Measurements from ENCODE around the gene UVSSA.
"Not testable (repeated sequence)": the region's sequence is repeated elsewhere in the genome, so short reads cannot be mapped to it uniquely, and the experiment has no call there.

The UVSSA gene

GRCh38 chr4:1409491-1410425 lies 62.8 kb downstream of the UVSSA start:
- no peak for DNase-seq

DNA sequence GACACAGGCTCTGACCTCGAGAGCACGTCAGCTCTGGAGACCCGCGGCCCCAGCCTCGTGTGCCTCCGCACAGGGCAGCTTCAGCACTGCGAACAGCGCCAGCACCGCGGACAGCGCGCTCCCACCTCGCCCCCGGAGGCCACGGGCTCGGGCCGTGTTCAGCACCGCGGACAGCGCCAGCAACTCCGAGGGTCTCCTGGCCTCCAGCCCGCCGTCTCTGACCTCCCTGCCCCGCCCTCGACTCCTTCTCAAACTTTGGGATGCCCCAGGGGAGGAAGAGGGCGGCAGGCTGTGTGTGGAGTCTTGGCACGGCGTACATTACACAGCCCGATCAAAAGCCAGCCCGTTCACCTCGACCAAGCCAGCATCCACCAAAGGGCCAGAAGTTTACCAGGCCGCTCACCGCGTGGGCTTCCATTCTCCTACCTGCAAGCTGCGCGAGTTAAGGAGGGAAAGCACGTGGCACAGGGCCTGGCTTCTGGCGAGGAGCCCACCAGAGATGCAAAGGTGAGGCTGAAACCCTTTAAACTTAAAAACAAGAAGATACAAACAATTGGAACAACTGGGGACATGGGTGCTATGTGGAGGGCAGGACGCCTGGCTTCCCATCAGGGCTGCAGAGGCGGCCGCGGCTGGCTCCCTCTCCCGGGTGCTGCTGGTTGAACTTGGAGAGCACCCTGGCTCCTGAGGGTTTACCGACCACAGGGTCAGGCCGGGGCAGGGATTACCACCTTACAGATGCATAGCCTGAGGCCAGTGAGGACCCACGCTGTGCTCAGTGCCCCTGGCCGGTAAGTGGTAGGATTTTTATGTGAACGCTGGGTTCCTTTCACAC lies 63.7 kb downstream of the UVSSA start:
- no peak for DNase-seq

DNA sequence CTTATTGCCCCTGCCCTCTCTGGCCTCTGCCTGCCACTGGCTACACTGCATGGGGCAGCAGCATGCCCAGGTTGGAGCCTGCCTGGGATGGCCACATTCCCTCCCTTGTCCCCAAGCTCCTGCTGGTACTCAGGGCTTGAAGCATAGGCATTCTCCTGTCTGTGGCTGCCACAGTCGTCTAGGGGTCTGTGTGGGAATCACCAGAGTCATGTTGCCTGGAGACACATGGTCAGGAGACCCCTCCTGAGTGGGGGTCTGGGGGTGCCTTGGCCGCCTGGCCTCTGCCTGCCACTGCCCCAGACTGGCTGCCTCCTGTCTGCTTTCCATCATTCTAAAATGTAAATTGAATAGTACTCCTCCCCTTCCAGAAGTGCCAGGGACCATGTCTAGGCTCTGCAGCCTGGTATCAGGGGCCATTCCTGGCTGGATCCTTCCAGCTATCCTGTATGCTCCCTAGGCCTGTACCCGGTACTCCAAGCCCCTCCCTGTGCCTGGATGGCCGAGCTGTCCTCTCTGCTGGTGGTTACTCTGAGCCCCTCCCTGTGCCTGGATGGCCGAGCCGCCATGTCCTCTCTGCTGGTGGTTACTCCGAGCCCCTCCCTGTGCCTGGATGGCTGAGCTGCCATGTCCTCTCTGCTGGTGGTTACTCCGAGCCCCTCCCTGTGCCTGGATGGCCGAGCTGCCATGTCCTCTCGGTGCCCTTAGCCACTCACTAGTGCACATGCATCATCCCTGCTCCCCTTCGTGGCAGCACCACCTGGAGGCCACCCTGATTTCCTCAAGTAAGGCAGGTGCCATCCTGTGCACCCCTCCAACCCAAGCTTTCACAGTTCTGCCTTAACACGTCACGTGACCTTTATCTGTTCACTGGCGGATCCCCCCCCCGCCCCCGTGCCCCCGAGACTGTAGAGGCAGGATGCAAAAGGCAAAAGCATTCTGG lies 64.7 kb downstream of the UVSSA start:
- no peak for DNase-seq

GRCh38 chr4:1412376-1413203 lies 65.6 kb downstream of the UVSSA start:
- no peak for DNase-seq

- DNase-seq = no peak
Measured at GRCh38 chr4:1413204-1413663, 66.2 kb downstream of the UVSSA start.

DNA sequence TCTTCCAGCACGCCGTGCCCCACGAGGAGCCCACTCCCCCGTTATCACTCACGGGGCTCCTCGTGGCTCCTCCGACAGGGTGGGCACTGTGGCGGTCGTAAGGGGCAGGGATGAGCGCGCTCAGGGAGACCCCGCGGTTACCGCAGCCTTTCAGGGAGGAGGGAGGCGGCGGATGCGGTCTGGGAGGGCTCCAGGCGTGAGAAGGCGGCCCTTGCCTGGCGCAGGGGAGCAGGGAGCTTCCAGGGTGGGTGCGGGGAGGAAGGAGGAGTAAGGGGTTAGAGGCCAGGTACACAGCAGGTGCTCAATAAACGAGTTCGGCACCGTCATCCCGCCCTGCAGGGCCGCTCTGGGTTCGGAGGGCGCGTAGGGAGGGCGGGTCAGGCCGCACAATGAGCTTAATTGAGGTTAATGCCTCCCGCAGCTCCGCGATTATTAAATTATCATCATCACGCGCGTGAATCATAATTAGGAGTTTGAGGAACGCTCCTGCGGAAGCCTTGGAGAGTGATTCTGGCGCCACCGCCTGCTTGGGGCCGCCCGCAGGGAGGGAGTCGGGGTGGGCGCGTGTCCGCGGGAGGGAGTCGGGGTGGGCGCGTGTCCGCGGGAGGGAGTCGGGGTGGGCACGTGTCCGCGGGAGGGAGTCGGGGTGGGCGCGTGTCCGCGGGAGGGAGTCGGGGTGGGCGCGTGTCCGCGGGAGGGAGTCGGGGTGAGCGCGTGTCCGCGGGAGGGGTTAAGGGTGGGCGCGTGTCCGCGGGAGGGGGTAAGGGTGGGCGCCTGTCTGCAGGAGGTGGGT lies 66.9 kb downstream of the UVSSA start:
- no peak for DNase-seq

DNA sequence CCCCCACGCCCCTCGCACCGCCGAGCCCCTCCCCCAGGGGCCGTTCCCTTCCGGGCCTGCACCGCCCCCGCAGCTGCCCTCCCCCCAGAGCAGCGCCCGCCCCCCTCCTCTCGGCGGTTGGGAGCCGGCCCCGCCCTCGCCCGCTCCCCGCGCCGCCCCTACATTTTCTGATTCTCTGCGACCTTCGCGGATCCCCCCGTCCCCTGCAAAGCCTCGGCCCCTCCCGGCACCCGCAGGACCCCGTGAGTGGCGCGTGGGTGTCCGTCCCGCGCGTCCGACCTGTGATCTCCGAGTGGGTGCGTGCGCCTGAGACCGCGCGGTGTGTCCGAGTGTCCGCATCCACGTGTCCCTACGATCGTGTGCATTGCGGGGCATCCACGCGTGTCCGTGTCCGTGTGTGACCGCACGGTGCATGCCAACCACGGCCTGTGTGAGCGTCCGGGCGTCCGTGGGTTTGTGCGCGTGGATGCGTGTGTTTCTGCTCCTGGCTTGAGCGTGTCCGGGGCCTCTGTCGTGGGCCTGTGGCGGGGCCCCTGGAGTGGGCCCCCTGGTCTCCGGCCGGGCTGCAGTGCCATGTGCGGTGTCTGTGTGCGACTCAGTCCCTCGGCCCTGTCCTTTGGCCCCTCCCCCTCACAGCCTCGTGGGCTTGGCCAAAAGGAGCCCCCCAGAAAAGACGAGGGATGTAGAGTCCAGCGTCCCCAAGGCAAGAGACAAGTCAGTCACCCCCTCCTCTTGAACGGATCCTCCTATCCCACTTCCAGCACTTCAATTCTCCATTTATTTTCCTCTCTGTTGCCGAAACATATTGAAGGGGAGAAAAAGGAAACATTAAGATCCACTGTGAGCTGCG lies 68.0 kb downstream of the UVSSA start:
- no peak for DNase-seq

GRCh38 chr4:1415681-1415981 lies 68.6 kb downstream of the UVSSA start:
- no peak for DNase-seq

GRCh38 chr4:1416051-1416947 lies 69.3 kb downstream of the UVSSA start:
- DNase-seq = no peak

DNA sequence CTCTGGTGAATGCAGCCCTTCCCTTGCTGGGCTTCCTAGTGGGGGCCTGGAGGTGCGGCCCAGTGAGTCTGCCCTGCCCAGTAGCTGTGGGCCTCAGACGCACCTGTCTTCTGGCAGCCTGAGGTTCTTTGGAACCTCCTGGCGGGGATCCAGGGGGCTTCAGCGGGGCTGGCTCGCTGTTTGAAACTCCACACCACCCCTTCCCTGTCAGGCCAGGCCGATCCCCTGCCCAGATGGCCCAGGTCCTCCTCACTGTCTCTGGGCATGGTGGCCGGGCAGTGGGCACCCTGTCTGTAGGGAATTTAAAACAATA lies 69.9 kb downstream of the UVSSA start:
- DNase-seq = no peak

DNA sequence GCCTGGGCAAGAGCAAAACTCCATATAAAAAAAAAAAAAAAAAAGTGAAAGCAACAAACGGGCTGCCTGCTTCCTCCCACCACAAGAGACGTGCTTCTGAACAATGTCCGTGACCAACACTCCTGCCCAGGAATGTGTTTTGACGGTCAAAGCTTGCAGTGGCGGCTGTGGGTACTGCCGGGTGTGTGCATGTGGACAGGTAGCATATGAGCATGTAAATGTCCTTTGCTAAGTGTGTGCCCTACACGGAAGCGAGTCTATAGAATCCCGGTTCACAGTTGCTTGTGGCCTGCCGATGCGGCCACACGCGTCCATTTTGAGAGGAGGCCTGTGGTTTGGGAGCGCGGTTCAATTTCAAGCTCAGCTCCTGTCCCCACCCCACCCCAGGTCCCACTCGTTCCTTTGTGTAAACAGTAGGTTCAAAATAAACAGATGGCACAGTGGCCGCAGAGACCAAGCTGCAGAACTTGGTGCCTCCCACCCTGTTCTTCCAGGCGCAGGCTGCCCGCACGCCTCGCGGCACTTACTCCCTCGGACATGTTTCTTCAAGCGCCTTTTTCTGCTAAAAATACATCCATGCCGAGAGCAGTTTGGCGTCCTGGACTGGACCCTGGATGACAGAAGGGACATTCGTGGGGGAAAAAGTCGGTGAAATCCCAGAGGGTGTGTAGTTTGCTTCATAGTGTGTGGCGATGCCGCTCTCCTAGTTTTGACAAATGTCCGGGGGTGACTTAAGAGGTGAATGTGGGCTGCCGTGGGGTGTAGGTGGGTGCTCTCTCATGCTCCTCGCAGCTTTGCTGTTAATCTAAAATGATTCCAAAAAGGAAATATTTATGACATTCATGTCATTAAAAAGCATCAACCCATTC lies 70.7 kb downstream of the UVSSA start:
- DNase-seq = no peak

GRCh38 chr4:1418494-1419285 lies 71.7 kb downstream of the UVSSA start:
- no peak for DNase-seq

DNA sequence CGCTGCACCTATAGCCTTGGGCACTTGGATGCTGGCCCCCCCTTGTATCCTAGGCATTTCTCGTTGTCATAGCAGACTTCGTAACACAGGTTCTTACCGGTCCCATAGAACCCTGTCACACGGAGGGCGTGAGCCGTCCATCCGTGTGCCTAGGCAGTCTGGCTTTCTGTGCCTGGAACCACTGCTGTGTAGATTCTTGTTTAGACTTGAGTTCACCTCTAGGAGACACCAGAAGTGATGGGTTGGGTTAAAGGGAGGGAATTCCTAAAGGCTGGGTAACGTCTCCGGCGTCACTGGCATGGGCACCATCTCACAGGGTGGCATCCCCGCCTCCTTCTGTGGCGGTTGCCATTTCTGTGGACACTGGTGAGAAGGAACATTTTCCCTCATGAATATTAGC lies 72.7 kb downstream of the UVSSA start:
- no peak for DNase-seq

DNA sequence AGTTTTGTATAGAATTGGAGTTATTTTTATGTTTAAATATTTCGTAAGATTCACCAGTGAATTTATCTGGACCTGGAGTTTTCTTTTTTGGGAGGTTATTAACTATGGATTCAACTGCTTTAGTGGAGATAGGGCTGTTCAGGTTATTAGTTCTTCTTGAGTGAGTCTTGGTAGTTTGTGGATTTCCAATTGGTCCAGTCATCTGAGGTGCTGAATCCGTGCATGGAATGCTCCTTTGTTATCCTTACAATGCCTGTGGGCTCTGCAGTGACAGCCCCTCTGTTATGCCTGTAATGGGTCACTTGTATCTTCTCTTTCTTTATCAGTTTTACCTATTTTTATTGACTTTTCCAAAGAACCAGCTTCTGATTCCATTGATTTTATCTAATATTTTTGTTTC lies 74.6 kb downstream of the UVSSA start:
- DNase-seq = no peak

GRCh38 chr4:1427010-1427409 lies 80.0 kb downstream of the UVSSA start:
- DNase-seq = no peak

GRCh38 chr4:1443688-1444172 lies 96.7 kb downstream of the UVSSA start:
- DNase-seq = not testable (repeated sequence)

Data from activated gamma-delta T cell (primary cell).